ENCODE results near the gene ATP6V0A4.

- no peak for TF ChIP-seq CTCF (IDR thresholded peaks at IDR 0.05)
- no peak for TF ChIP-seq POLR2AphosphoS5 (IDR thresholded peaks at IDR 0.05; ENCODE audit: insufficient read depth in 1 of 2, low read depth in 1 of 2)
- no peak for TF ChIP-seq POLR2A (IDR thresholded peaks at IDR 0.05)
Observed at GRCh38 chr7:138835087-138835486, 37.1 kb upstream of the ATP6V0A4 start.
